NCI-H187 (cell line): Measurements from ENCODE around the gene PIGP.
"Not testable (repeated sequence)": the region's sequence is repeated elsewhere in the genome, so short reads cannot be mapped to it uniquely, and the experiment has no call there.

ENCODE experiments used
- DNase-seq, 2 experiments: peaks; one replicate each; lab custom pipeline; 2025; lab: John Stamatoyannopoulos, UW

Gene PIGP

DNA sequence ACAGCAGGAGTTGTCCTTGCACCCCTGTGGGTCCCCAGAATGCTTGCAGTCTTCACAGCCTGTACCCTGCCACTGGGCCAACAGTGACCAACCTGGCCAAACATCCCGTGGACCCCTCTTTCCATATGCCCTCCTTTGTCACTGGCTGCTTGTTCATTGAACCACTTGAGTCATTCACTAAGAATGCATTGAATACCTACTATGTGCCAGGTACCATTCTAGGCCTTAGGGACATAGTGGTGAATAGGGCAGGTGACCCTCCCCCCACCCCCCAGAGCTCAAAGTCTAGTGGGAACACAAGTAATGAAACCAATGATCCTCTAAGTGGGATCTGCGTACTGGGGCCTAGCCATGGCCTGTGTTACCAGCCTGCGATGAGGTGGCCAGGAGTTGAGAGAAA lies 28.2 kb downstream of the PIGP start:
- no peak for DNase-seq

GRCh38 chr21:37043818-37044217 lies 29.1 kb downstream of the PIGP start:
- DNase-seq = no peak

GRCh38 chr21:37041706-37042271 lies 31.1 kb downstream of the PIGP start:
- peak in 1 of 2 experiments; percentile 24 for DNase-seq

DNA sequence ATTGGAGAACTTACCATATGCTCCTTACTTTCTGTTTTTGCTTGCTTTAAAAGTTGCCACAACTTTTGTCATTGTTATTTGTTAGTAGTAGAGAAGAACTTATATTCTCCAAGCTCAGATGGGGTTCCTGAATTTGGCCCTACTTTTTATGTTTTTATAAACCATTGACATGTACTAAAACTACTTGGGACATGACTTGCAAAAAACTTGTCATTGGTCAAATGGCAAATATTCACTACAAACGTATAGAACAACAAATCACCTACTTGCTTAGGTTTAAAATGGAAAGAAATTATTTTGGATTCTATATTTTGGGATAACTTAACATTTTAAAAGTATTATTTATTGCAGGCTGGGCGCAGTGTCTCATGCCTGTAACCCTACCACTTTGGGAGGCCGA lies 32.7 kb downstream of the PIGP start:
- no peak for DNase-seq

DNA sequence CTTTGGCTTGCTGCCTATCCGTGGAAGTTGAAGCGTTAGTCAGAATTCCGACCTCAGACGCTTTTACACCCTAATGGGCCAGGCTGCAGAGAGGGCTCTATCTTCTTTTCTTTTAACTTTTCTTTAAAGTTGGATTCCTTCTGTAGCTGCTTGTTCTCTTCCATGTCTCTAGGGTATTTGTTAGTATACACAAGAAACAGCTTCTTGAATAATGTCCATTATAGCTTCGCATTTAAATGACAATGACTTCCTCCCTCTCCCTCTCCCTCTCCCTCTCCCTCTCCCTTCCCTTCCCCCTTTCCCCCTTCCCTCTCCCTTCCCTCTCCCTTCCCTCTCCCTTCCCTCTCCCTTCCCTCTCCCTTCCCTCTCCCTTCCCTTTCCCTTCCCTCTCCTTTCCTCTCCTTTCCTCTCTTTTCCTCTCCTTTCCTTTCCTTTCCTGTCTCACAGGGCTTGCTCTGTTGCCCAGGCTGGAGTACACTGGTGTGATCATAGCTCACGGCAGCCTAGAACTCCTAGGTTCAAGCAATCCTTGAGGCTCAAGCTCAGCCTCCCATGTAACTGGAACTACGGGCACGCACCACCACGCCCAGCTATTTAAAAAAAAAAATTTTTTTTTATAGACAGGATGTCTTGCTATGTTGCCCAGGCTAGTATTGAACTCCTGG lies 33.3 kb downstream of the PIGP start:
- no peak for DNase-seq

DNA sequence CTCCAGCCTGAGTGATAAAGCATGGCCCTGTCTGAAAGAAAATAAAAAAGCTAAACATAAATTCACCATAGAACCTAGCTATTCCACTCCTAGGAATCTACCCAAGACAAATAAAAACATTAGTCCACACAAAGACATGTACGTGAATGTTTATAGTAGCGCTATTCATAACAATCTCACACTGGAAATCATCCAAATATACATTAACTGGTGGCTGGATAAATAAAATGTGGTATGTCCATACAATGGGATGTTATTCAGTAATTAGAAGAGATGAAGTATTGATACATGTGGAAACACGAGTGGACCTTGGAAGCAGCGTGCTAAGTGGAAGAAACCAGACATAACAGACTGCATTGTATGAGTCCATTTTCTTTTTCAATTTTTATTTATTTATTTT lies 36.7 kb downstream of the PIGP start:
- DNase-seq = no peak

GRCh38 chr21:37034394-37034793 lies 38.5 kb downstream of the PIGP start:
- not testable (repeated sequence) for DNase-seq

DNA sequence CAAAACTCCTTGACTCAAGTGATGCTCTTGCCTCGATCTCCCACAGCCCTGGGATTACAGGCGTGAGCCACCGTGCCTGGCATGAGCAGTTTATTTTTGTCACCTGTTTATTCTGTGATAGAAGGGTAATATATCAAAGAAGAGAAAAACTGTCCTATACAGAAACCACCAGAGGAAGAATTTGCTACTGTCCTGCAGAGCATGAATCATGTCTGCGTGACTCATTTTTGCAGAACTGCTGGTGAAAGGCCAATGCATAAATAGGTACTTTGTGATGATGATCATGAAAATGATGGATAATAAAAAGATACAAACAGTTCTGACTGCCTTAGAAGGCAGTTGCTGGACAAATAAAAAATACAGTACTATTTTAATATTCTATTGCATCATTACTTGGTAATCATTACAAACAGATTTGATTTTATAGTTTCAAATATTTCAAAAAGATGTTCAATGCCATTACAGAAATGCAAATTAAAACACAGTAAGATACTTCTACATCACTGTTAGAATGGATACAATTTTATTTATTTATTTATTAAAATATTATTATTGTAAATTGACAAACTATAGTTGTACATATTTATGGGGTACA lies 39.9 kb downstream of the PIGP start:
- no peak for DNase-seq

- no peak for DNase-seq
Observed at GRCh38 chr21:37032293-37032692, 40.6 kb downstream of the PIGP start.

GRCh38 chr21:37030864-37031263 lies 42.0 kb downstream of the PIGP start:
- DNase-seq = no peak

DNA sequence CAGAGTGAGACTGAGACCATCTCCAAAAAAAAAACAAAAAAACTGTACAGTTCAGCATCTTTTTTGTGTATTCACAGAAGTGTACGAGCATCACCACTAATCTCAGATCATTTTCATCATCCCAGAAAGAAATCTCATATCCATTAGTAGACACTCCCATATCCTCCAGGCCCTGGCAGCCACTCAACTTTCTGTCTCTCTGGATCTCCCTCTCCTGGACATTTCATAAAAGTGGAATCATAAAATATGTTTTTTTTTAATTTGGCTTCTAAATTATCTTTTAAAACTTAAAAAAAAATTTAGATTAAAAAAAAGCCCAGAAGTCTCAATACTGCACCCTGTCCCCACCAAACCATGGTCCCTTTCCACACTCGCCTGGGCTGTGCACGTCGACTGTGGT lies 44.3 kb downstream of the PIGP start:
- no peak for DNase-seq

DNA sequence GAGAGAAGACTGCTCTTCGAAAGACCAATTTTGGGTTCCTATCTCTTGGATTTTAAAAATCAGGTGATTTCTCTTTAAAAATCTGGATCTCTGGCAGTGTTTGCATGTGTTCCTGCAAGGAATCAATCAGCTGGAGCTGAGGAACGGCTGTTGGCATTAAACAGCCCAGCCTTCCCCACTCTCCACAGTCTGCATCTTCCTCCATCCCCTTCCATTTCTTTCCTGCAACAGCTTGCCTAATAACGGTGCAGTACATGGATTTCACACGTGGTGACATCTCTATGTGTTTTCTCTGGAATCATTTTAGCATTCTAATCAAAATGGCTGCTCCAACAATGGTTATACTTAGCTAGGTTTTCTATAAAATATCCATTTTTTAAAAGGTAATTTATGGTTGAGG lies 46.4 kb downstream of the PIGP start:
- DNase-seq = no peak

GRCh38 chr21:37017951-37018679 lies 54.8 kb downstream of the PIGP start:
- no peak for DNase-seq
